Caki2 (cell line): ENCODE data around the gene PARD6B. TPM values are rescaled to one million over a fixed set of nuclear protein-coding genes. Genes with fewer than 3 reads are reported as not detected.

Source experiments
- DNase-seq: peaks from one replicate; pipeline ENCODE4 v3.0.0-alpha.2; 2015; ENCODE audit warnings: low read depth
- in situ Hi-C: cut with HindIII; loops from 2 replicates; pipeline ENCODE4 v1.10.0; 2016; ENCODE audit warnings: low sequenced_read_pairs, low pct_unique_long_range_greater_than_20kb, mixed read lengths
- total RNA-seq: library from RNA; depleted of rRNA; stranded (reverse); fragments of >200 nt; shearing (Covaris generic); gene quantifications from 2 replicates; pipeline ENCODE4 v1.2.3, GENCODE V29; 2014; ENCODE audit warnings: low replicate concordance

The PARD6B gene
- total RNA-seq, 1 experiment from 2014 or later = 58.6 TPM

GRCh38 chr20:50717974-50718761, 13.2 kb upstream of the PARD6B start:
- in situ Hi-C loops = loop anchor here (10.0 kb wide), 1 partner anchor 73 kb away; no protein-coding TSS in a partner anchor
- DNase-seq = no peak

- in situ Hi-C loops = loop anchor here (10.0 kb wide), 1 partner anchor 75 kb away; no protein-coding TSS in a partner anchor
- DNase-seq = no peak
Measured at GRCh38 chr20:50719328-50719727, 12.1 kb upstream of the PARD6B start.

GRCh38 chr20:50720026-50720425, 11.4 kb upstream of the PARD6B start:
- DNase-seq = no peak
- in situ Hi-C loops = no loop called here

GRCh38 chr20:50720582-50720981, 10.8 kb upstream of the PARD6B start:
- in situ Hi-C loops = no loop called here
- no peak for DNase-seq

GRCh38 chr20:50721881-50722281, 9.5 kb upstream of the PARD6B start:
- in situ Hi-C loops = no loop called here
- DNase-seq = peak; percentile 71

- in situ Hi-C loops = no loop called here
- no peak for DNase-seq
Measured at GRCh38 chr20:50722424-50723155, 8.8 kb upstream of the PARD6B start.

- DNase-seq = no peak
- in situ Hi-C loops = no loop called here
Measured at GRCh38 chr20:50723672-50724071, 7.7 kb upstream of the PARD6B start.

- DNase-seq = no peak
- in situ Hi-C loops = no loop called here
Measured at GRCh38 chr20:50724112-50724725, 7.2 kb upstream of the PARD6B start.

- in situ Hi-C loops = no loop called here
- DNase-seq = peak; percentile 98
Measured at GRCh38 chr20:50724851-50725723, 6.3 kb upstream of the PARD6B start.

GRCh38 chr20:50725724-50726005, 5.7 kb upstream of the PARD6B start:
- in situ Hi-C loops = no loop called here
- DNase-seq = peak; percentile 70

- DNase-seq = no peak
- in situ Hi-C loops = no loop called here
Measured at GRCh38 chr20:50726955-50727791, 4.2 kb upstream of the PARD6B start.

- in situ Hi-C loops = no loop called here
- peak; percentile 98 for DNase-seq
Measured at GRCh38 chr20:50727792-50728485, 3.4 kb upstream of the PARD6B start.

- no peak for DNase-seq
- in situ Hi-C loops = no loop called here
Measured at GRCh38 chr20:50728486-50728980, 2.8 kb upstream of the PARD6B start.

GRCh38 chr20:50728981-50729874, 2.2 kb upstream of the PARD6B start:
- peak; percentile 70 for DNase-seq
- in situ Hi-C loops = no loop called here

GRCh38 chr20:50729901-50730764, 1.2 kb upstream of the PARD6B start:
- peak; percentile 84 for DNase-seq
- in situ Hi-C loops = loop anchor here (10.0 kb wide), 2 partner anchors 65 to 105 kb away; no protein-coding TSS in a partner anchor
